NCI-H82 treated with DMSO at 0.1 percent for 48 hours (cell line): ENCODE measurements around the gene RNF182.
"Not testable (repeated sequence)": the region's sequence is repeated elsewhere in the genome, so short reads cannot be mapped to it uniquely, and the experiment has no call there.

Experiments
- DNase-seq: peaks from one replicate; lab custom pipeline; 2025; ENCODE audit not compliant: unreplicated experiment; lab: John Stamatoyannopoulos, UW

RNF182 gene

GRCh38 chr6:13924949-13925881, at the start of gene RNF182:
RNF182 (plus strand) TSS chr6:13924952; CDS start chr6:13977120, 52,168 bp downstream.
- no peak for DNase-seq

GRCh38 chr6:13877051-13877450, 47.7 kb upstream of the RNF182 start:
- no peak for DNase-seq

GRCh38 chr6:13880061-13880663, 44.6 kb upstream of the RNF182 start:
- not testable (repeated sequence) for DNase-seq

GRCh38 chr6:13881621-13882165, 43.1 kb upstream of the RNF182 start:
- no peak for DNase-seq

GRCh38 chr6:13883966-13884365, 40.8 kb upstream of the RNF182 start:
- no peak for DNase-seq

- DNase-seq, result no peak
Observed at GRCh38 chr6:13884397-13884796, 40.4 kb upstream of the RNF182 start.

- no peak for DNase-seq
Observed at GRCh38 chr6:13885601-13886000, 39.2 kb upstream of the RNF182 start.

- DNase-seq, result no peak
Observed at GRCh38 chr6:13886949-13887348, 37.8 kb upstream of the RNF182 start.

GRCh38 chr6:13892017-13892645, 32.6 kb upstream of the RNF182 start:
- no peak for DNase-seq

GRCh38 chr6:13902922-13903321, 21.8 kb upstream of the RNF182 start:
- no peak for DNase-seq

- DNase-seq, result no peak
Observed at GRCh38 chr6:13903364-13903763, 21.4 kb upstream of the RNF182 start.

- peak; percentile 88 for DNase-seq
Observed at GRCh38 chr6:13907001-13907350, 17.8 kb upstream of the RNF182 start.

GRCh38 chr6:13907614-13908215, 17.0 kb upstream of the RNF182 start:
- DNase-seq, result no peak

GRCh38 chr6:13908955-13909381, 15.8 kb upstream of the RNF182 start:
- peak; percentile 54 for DNase-seq

GRCh38 chr6:13910443-13910842, 14.3 kb upstream of the RNF182 start:
- DNase-seq, result no peak

GRCh38 chr6:13911337-13911736, 13.4 kb upstream of the RNF182 start:
- no peak for DNase-seq

GRCh38 chr6:13913226-13914001, 11.3 kb upstream of the RNF182 start:
- DNase-seq, result no peak

GRCh38 chr6:13914351-13914750, 10.4 kb upstream of the RNF182 start:
- no peak for DNase-seq

GRCh38 chr6:13915561-13916229, 9.1 kb upstream of the RNF182 start:
- no peak for DNase-seq
